Measurements from ENCODE around the gene SPACA6.
A peak's percentile ranks its signal among the peaks of the same experiment; 100 is the strongest.

SPACA6 gene

GRCh38 chr19:51689751-51690453 lies 3.2 kb upstream of the SPACA6 start:
- DNase-seq: no peak

- DNase-seq: peak; percentile 24
These were observed 2.6 kb upstream of the SPACA6 start for GRCh38 chr19:51690454-51691073.

- DNase-seq: no peak
These were observed 2.0 kb upstream of the SPACA6 start for GRCh38 chr19:51691074-51691583.

GRCh38 chr19:51691584-51692428 lies 1.3 kb upstream of the SPACA6 start:
- DNase-seq: no peak

GRCh38 chr19:51692468-51692867 lies 662 bp upstream of the SPACA6 start:
- DNase-seq: no peak

GRCh38 chr19:51693819-51694218 lies 689 bp downstream of the SPACA6 start:
- no peak for DNase-seq

GRCh38 chr19:51694318-51695085 lies 1.4 kb downstream of the SPACA6 start:
- no peak for DNase-seq

- DNase-seq: no peak
These were observed 2.0 kb downstream of the SPACA6 start for GRCh38 chr19:51695088-51695487.

GRCh38 chr19:51695702-51696315 lies 2.7 kb downstream of the SPACA6 start:
- DNase-seq: no peak

GRCh38 chr19:51696606-51697005 lies 3.5 kb downstream of the SPACA6 start:
- no peak for DNase-seq

GRCh38 chr19:51697169-51697776 lies 4.1 kb downstream of the SPACA6 start:
- no peak for DNase-seq

GRCh38 chr19:51698296-51698695 lies 5.2 kb downstream of the SPACA6 start:
- no peak for DNase-seq

GRCh38 chr19:51699170-51699569 lies 6.0 kb downstream of the SPACA6 start:
- no peak for DNase-seq

- peak; percentile 52 for DNase-seq
These were observed 8.5 kb downstream of the SPACA6 start for GRCh38 chr19:51701468-51702100.

- DNase-seq: peak; percentile 22
These were observed 9.1 kb downstream of the SPACA6 start for GRCh38 chr19:51702103-51702824.

GRCh38 chr19:51702825-51703574 lies 9.9 kb downstream of the SPACA6 start:
- no peak for DNase-seq

- DNase-seq: peak; percentile 91
These were observed 10.7 kb downstream of the SPACA6 start for GRCh38 chr19:51703575-51704515.

- no peak for DNase-seq
These were observed 11.5 kb downstream of the SPACA6 start for GRCh38 chr19:51704626-51705025.

GRCh38 chr19:51706296-51706695 lies 13.2 kb downstream of the SPACA6 start:
- no peak for DNase-seq
